Measurements from ENCODE around the gene SLC39A10.

The SLC39A10 gene

GRCh38 chr2:195652911-195653310 lies 4.1 kb upstream of the SLC39A10 start:
- Histone ChIP-seq H3K36me3 (no peaks in the 10 kb centered on the region), H3K27ac (no peak overlapping the region), H3K9me3 (no peaks in the 10 kb centered on the region), H3K4me1 (ENCODE audit: control insufficient read depth in 1 of 2, insufficient read depth in 1 of 2, low read depth in 1 of 2, low read length in 1 of 2) (peaks cover 18 to 25% of the 10 kb centered on the region in 2 experiments), H3K4me3 (ENCODE audit: low read depth in 1 of 2, low read length in 1 of 2) (no peak overlapping the region), H3K27me3 (peaks cover 3% of the 10 kb centered on the region)
- no peak for TF ChIP-seq CTCF (IDR thresholded peaks at IDR 0.05)

DNA sequence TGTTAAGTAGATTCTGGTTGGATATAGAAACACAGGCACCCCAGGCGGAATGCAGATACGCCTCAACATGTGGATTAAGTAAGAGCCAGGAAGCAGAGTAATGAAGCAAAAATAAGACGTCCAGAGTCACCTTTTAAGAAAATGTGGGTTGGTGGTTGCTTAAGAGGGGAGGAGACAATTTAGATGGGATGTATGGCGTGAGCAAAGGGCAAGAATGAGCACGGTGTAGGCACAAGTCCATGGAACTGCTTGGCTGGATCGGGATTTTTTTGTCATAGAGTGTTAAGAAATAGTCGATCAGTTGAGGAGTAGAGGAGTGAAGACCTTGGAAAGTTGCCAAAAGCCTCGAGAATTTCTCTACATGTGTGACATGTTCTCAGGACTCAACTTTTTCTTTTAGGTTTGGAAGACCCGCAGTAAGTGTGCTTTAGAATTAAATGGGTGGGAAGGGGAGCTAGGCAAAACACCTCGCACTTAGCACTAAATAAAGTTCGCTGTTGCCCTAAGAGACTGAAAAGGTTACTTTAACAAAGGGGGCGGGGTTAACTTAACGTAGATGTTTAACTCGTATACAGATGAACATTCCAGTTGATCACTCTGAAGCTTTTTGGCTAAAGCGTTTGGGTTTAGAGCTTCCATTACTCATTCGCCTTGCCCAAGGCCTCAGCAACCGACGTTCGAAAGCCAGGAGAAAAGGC lies 716 bp upstream of the SLC39A10 start:
- H3K4me3 ChIP-seq (ENCODE audit: low read depth in 1 of 2, low read length in 1 of 2): peak overlapping the region; percentile 74 to 77
- H3K27ac ChIP-seq: peak overlapping the region; percentile 52
- peaks cover 6% of the 10 kb centered on the region for H3K27me3 ChIP-seq
- peaks cover 13 to 18% of the 10 kb centered on the region in 2 experiments for H3K4me1 ChIP-seq (ENCODE audit: control insufficient read depth in 1 of 2, insufficient read depth in 1 of 2, low read depth in 1 of 2, low read length in 1 of 2)
- H3K36me3 ChIP-seq: no peaks in the 10 kb centered on the region
- no peak for TF ChIP-seq CTCF (IDR thresholded peaks at IDR 0.05)
- H3K9me3 ChIP-seq: no peaks in the 10 kb centered on the region

DNA sequence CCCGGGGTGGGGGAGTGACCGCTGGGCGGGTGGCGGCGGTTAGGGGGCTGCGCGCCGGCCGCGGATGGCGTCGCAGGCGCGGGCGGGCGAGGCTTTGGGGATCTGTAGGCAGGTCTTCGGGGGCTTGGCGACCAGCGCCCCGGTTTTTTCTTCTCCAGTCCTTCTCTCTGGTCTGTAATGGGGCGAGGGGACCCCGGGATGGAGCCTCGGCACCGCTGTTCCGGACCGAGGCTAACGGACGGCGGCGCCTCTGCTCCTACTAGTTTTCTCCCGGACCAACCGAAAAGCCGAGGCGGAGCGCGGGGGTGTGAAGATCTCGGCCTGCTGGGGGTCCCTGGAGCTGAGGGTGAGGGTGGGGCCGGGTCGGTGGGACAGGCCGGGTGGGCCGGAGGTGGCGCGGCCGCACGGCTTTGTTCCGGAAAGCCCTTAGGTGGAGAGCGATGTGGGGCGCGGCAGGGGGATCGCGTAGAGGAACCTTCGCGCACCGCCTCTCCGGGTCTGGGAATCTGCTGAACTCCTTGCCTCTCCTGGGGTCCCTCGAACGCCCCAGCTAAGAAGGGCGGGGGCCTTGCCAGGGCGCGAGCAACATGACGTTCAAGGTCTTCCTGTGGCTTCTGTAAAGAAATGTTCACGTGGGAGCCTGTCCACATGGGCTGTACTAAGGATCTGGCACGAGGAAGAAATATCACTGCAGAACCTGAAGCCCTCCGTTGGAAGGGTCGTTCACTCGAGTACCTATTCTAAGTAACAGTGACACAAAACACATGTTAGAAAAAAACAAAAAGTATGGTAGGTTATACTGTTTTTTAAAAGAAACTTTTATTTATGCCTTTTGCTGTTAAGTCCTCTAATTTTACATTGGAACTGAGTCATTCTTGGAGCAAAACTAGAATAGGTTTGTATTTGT lies 861 bp downstream of the SLC39A10 start:
- Histone ChIP-seq H3K36me3 (no peaks in the 10 kb centered on the region), H3K27ac (peak overlapping the region; percentile 52), H3K4me1 (ENCODE audit: control insufficient read depth in 1 of 2, insufficient read depth in 1 of 2, low read depth in 1 of 2, low read length in 1 of 2) (peaks cover 13 to 18% of the 10 kb centered on the region in 2 experiments), H3K9me3 (no peaks in the 10 kb centered on the region), H3K27me3 (peaks cover 6% of the 10 kb centered on the region), H3K4me3 (ENCODE audit: low read depth in 1 of 2, low read length in 1 of 2) (peak overlapping the region; percentile 74 to 77)
- no peak for TF ChIP-seq CTCF (IDR thresholded peaks at IDR 0.05)

DNA sequence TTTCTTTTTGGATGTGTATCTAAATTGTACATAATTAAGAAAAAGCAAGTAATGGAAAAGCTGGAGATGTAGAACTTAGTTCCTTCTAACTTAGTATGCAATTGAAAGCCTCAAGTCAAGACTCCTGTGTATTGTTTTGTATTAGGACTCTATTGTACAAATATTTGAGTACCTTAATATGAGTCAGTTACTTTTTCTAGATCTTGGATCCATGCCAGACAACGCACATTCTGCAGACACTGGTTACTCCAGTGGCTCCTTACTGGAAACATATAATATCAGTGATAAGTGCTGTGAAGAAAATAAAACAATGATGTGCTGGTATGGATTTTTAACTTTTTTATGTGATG lies 1.5 kb downstream of the SLC39A10 start:
- no peak for TF ChIP-seq CTCF (IDR thresholded peaks at IDR 0.05)
- H3K4me1 ChIP-seq (ENCODE audit: control insufficient read depth in 1 of 2, insufficient read depth in 1 of 2, low read depth in 1 of 2, low read length in 1 of 2): peaks cover 13 to 18% of the 10 kb centered on the region in 2 experiments
- peak overlapping the region in 1 of 2 experiments; percentile 74 for H3K4me3 ChIP-seq (ENCODE audit: low read depth in 1 of 2, low read length in 1 of 2)
- H3K27me3 ChIP-seq: peaks cover 6% of the 10 kb centered on the region
- H3K36me3 ChIP-seq: no peaks in the 10 kb centered on the region
- H3K27ac ChIP-seq: no peak overlapping the region
- no peaks in the 10 kb centered on the region for H3K9me3 ChIP-seq

DNA sequence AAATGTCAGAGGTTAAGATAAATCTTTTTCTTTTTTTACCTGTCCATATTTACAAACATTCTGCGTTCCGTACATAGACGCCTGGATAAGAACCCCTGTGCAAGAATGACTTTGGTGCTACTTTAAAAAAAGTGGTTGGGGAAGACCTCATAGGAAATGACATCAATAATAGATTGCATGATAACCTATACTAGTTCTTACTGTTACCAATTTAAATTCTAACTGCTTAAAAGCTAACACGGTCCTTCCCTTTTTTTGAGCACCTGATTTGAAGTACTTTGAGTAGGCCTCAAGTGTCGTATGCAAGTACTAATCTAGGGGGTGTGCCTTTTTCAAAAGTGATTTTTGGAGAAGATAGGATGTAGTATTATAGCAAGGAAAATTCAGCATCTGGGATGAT lies 2.1 kb downstream of the SLC39A10 start:
- H3K27me3 ChIP-seq: peaks cover 6% of the 10 kb centered on the region
- H3K4me1 ChIP-seq (ENCODE audit: control insufficient read depth in 1 of 2, insufficient read depth in 1 of 2, low read depth in 1 of 2, low read length in 1 of 2): peaks cover 13 to 18% of the 10 kb centered on the region in 2 experiments
- H3K27ac ChIP-seq: no peak overlapping the region
- no peak overlapping the region for H3K4me3 ChIP-seq (ENCODE audit: low read depth in 1 of 2, low read length in 1 of 2)
- H3K9me3 ChIP-seq: no peaks in the 10 kb centered on the region
- no peaks in the 10 kb centered on the region for H3K36me3 ChIP-seq
- no peak for TF ChIP-seq CTCF (IDR thresholded peaks at IDR 0.05)
